Stomach (tissue), 4 donors: ENCODE results near the gene CIB4.

Experiments used
- CTCF ChIP-seq, 7 experiments: fragments of 450-650 bp in 4 of 7; fragments of 200-600 bp in 3 of 7; sonication (generic) in 3 of 7; IDR thresholded peaks; one replicate each; pipeline ENCODE4 v1.5.1; 2016 to 2019; ENCODE audit warnings: antibody characterized with exemption in 7 of 7, control low read depth in 2 of 7, mild to moderate bottlenecking in 1 of 7
- EP300 ChIP-seq: sonication (generic); formaldehyde crosslinking; IDR thresholded peaks from one replicate; pipeline ENCODE4 v1.6.1; 2017; ENCODE audit warnings: antibody characterized with exemption
- POLR2A ChIP-seq, 4 donors: fragments of 450-650 bp; IDR thresholded peaks; one replicate each; pipeline ENCODE4 v1.6.1; 2016; ENCODE audit warnings: antibody characterized with exemption in 4 of 4, control low read depth in 2 of 4, mild to moderate bottlenecking in 1 of 4, moderate library complexity in 1 of 4
- POLR2AphosphoS5 ChIP-seq, 3 donors: sonication (generic); formaldehyde crosslinking; IDR thresholded peaks; one replicate each; pipeline ENCODE4 v1.6.1; 2016; ENCODE audit warnings: antibody characterized with exemption in 3 of 3

DNA sequence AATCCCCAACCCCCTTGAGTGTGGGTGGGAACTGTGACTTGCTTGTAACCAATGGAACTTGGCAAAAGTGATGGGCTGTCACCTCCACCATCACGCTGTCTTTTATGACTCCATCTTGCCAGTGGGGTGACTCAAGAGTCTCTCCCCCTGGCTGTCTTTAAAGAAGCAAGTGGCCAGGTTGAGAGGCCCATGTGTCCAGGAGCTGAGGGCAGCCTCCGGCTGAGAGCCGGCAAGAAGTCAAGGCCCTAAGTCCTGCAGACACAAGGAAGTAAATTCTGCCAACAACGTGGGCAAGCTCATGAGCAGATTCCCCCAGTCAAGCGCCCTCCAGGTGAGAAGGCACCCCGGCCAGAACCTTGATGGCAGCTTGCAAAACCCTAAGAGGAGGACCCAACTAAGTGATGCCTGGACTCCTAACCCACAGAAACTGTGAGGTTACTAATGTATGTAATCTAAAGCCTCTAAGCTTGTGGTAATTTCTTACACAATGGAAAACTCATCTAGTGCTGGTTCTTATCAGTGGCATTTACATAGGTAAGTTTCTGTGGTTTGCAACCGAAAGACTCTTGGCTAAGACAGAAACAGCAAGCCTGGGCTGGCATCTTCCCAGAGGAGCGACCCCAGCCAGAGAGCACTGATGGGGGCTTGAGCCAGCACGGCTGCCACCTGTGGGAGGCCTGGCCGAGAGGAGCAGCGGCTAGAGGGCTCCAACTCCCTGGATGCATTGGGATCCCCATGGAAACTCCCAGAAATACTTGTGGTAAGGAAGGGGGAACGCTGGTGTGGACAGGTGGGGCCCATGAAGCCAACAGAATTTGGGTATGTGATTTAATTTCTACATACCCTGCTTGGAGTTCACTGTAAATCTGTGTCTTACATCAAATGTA is 49.3 kb downstream of the CIB4 start:
- TF ChIP-seq CTCF (IDR thresholded peaks at IDR 0.05) (no peak), POLR2A (IDR thresholded peaks at IDR 0.05) (no peak), EP300 (no peak), POLR2AphosphoS5 (IDR thresholded peaks at IDR 0.05) (no peak)
